ENCODE data around the gene DDR2.
A peak's percentile ranks its signal among the peaks of the same experiment; 100 is the strongest.

Gene DDR2

DNA sequence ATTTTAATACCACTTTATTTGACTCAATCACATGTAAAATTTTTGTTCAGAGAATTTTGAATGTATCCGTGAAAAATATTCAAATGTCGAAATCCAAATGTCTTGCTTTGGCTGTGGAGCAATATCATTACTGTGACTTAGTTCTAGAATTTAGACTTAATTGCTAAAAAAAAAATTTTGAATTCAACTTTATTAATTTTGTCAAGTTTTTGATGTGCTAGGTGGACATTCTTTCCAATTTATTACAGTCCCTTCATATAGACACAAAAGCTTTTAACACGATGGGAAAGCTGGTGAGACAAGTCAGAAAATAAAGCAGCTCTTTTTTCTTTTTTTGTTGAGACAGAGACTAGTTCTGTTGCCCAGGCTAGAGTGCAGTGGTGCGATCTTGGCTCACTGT is 62.6 kb downstream of the DDR2 start:
- no peak for DNase-seq (ENCODE audit: low read depth)

DNA sequence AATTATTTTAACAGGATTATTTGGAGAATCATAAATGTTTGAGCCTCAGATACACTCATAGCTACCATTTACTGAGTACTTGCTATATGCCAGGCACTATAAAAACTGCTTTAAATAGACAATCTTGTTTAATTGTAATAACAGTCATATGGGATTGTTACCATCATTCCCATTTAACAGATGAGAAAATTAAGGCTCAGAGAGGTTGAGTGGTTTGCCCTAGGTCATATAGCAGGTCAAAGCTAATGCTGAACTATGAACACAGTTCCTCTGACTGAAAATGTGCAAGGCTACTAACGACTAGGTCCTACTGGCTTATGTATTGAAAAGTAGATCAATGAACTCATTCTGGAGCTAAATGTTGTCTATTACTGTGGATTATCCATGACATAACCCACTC is 63.4 kb downstream of the DDR2 start:
- TF ChIP-seq, protein P1, sequence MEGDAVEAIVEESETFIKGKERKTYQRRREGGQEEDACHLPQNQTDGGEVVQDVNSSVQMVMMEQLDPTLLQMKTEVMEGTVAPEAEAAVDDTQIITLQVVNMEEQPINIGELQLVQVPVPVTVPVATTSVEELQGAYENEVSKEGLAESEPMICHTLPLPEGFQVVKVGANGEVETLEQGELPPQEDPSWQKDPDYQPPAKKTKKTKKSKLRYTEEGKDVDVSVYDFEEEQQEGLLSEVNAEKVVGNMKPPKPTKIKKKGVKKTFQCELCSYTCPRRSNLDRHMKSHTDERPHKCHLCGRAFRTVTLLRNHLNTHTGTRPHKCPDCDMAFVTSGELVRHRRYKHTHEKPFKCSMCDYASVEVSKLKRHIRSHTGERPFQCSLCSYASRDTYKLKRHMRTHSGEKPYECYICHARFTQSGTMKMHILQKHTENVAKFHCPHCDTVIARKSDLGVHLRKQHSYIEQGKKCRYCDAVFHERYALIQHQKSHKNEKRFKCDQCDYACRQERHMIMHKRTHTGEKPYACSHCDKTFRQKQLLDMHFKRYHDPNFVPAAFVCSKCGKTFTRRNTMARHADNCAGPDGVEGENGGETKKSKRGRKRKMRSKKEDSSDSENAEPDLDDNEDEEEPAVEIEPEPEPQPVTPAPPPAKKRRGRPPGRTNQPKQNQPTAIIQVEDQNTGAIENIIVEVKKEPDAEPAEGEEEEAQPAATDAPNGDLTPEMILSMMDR (IDR thresholded peaks at IDR 0.05; ENCODE audit: insufficient read depth, low read depth, low read length, missing control alignments) = no peak
- H3K4me3 ChIP-seq (ENCODE audit: low read depth, low read length) = no peak overlapping the region
- DNase-seq (ENCODE audit: low read depth) = no peak

More for the DNA sequence above, 62.6 kb downstream of the DDR2 start:
- TF ChIP-seq, protein P1 (IDR thresholded peaks at IDR 0.05; ENCODE audit: insufficient read depth, low read depth, low read length, missing control alignments) = no peak
- H3K4me3 ChIP-seq (ENCODE audit: low read depth, low read length) = no peak overlapping the region

DNA sequence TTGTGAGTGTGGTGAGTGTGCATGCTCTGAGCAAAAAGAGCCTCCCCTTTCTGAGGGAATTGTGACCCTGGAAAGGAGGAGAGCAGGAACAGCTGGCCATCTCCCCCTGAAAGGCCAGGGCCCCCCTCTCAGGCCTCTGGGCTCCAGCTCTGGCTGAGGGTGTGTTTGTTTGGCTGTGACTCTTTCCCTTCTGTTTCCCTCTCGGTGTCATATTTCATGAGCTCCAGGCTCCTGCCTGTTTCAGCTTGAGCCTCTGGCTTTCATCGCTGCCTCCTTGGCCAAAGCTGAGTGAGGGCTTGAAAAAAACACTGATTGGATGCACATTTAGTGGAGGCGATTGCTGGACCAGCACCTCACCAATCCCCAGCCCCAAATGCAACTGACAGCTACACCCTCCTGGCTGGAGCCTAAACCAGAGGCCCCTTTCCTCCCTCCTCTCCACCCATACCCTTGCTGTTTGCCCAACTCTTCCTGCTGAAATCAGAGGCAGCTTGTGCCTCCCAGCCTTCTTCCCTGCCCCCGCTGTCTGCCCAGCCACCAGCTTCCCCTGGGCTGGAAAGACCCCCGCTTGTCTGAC is 64.1 kb downstream of the DDR2 start:
- no peak overlapping the region for H3K4me3 ChIP-seq (ENCODE audit: low read depth, low read length)
- no peak for DNase-seq (ENCODE audit: low read depth)
- TF ChIP-seq, protein P1 (IDR thresholded peaks at IDR 0.05; ENCODE audit: insufficient read depth, low read depth, low read length, missing control alignments) = no peak

DNA sequence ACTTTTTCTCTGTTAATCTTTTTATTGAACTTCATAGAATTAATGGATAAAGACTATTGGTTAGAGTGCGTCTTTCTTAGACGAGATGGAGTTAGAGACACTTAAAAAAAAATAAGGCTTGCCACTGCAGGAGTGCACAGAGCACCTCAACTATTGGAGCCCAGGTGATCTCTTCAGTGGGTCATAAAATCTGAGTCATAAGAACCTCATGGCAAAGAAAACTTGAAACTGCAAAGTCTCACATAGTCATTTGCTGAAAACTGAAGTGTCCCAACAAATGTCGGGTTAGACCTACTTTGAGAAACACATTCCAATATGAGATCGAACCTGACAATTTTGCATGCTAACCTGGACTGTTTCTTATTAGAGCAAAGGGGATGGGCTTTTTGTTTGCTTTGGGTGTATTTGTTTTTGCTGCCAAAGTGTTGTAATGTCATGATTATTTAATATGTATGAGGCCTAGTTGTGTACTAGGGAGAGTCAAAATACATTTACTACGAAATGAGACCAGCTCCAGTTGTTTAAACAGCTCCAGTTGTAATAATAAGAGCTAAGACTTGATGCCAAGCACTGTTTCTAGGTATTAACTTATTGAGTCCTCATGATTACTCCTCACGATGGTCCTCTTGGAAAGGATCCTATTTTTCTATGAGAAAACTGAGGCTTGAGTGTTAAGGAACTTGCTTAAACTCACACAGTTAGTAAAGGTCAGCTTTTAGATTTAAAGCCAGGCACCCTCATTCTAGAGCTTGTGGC is 65.1 kb downstream of the DDR2 start:
- DNase-seq (ENCODE audit: low read depth) = peak; percentile 26
- no peak overlapping the region for H3K4me3 ChIP-seq (ENCODE audit: low read depth, low read length)
- TF ChIP-seq, protein P1 (IDR thresholded peaks at IDR 0.05; ENCODE audit: insufficient read depth, low read depth, low read length, missing control alignments) = no peak

DNA sequence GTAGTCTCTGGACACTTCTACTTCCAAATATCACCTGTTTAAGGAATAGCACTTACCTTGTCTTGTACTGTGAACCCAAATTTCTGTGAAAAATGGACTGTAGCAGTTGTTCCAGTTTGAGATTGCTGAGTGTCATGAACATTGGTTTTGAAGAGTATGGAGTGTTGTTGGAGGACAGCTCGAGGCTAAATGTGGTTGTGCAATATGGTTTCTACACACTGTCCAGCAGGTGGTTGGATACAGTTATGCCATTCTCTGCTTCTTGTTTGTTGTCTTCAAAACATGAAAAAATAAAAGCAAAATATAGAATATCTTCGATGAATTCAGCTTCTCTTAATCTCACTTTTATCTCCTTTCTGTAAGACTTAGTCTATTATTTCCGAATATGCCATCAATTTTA is 67.1 kb downstream of the DDR2 start:
- H3K4me3 ChIP-seq (ENCODE audit: low read depth, low read length) = no peak overlapping the region
- no peak for DNase-seq (ENCODE audit: low read depth)
- TF ChIP-seq, protein P1 (IDR thresholded peaks at IDR 0.05; ENCODE audit: insufficient read depth, low read depth, low read length, missing control alignments) = no peak

DNA sequence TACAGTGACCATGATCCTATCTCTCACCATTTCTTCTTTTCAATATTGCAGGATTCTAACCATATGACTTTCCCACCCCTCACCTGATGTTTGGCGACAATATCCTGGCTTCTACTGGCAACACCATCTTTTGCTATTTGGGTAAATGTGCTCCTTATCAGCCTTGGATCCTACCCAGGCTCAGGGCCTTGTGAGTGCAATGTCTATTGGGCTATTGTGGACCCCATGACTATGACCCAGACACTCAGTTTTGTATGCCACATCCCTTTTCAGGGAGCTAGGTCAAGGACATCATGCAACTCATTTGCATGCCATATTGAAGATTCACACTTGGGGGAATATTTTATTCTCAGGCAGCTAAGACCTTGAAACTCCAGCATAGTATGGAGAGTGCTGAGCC is 67.9 kb downstream of the DDR2 start:
- no peak for DNase-seq (ENCODE audit: low read depth)
- H3K4me3 ChIP-seq (ENCODE audit: low read depth, low read length) = no peak overlapping the region
- TF ChIP-seq, protein P1 (IDR thresholded peaks at IDR 0.05; ENCODE audit: insufficient read depth, low read depth, low read length, missing control alignments) = no peak
